Mucosa of descending colon (tissue), 3 donors: Measurements from ENCODE around the gene MICAL3. TPM values are rescaled to one million over a fixed set of nuclear protein-coding genes. Genes with fewer than 3 reads are reported as not detected.
"Not testable (repeated sequence)": the region's sequence is repeated elsewhere in the genome, so short reads cannot be mapped to it uniquely, and the experiment has no call there.

Experiments used
- ATAC-seq: fragments of 200-7000 bp; cut with Tn5 transposase; one replicate; pipeline ENCODE4 v1.9.1; 2020; ENCODE audit warnings: mild to moderate bottlenecking, moderate library complexity
- DNase-seq, 3 donors: peaks; one replicate each; pipeline ENCODE4 v3.0.0-alpha.2; 2020
- H3K36me3 ChIP-seq: fragments of 200-600 bp; one replicate; pipeline ENCODE4 v1.8.0; 2021; ENCODE audit warnings: low read depth, mild to moderate bottlenecking
- H3K4me1 ChIP-seq: fragments of 200-600 bp; one replicate; pipeline ENCODE4 v1.8.0; 2021; ENCODE audit warnings: low read depth, mild to moderate bottlenecking
- H3K4me3 ChIP-seq: fragments of 200-600 bp; one replicate; pipeline ENCODE4 v1.8.0; 2021; ENCODE audit warnings: mild to moderate bottlenecking
- H3K9me3 ChIP-seq: fragments of 200-600 bp; one replicate; pipeline ENCODE4 v1.8.0; 2021; ENCODE audit warnings: mild to moderate bottlenecking
- CTCF ChIP-seq: fragments of 200-600 bp; IDR thresholded peaks from one replicate; pipeline ENCODE4 v1.8.0; 2022; ENCODE audit warnings: antibody characterized with exemption, mild to moderate bottlenecking
- intact Hi-C, 2 donors: fragments of 100-400 bp; cut with DNase I in 1 of 2; cut with micrococcal nuclease in 1 of 2; formaldehyde crosslinking; loops; one replicate each; pipeline versions ENCODE4 v1.11.0 to v1.11.1; 2022; cut with DNase I, micrococcal nuclease
- total RNA-seq, 3 donors: library from RNA; stranded (reverse); fragmentation: NEBNext Ultra II Directional in 2 of 3; extraction: Animal tissue kit (Norgen Biotek cat#: 25700) in 2 of 3; gene quantifications; one replicate each; pipeline versions ENCODE4 v1.2.1 to v1.2.4, GENCODE V29; 2021 to 2023
- donor health status: DM: no; HTN: no; CAD: no; lungs with moderate emphysema.
- donor health status: DM: no; HTN: no; CAD: no.
- donor health status: DM: no; HTN: yes; CAD: no.

MICAL3 gene
- total RNA-seq, 3 donors from 2014 or later: 75.8 to 135 (median 129) TPM

GRCh38 chr22:18042685-18043084 lies 18.3 kb upstream of the MICAL3 start:
- intact Hi-C loops: no loop called here
- Histone ChIP-seq H3K36me3 (no peaks in the 10 kb centered on the region), H3K4me1 (peaks cover 7% of the 10 kb centered on the region), H3K9me3 (no peaks in the 10 kb centered on the region), H3K4me3 (no peak overlapping the region)
- no peak for TF ChIP-seq CTCF
- ATAC-seq (no peak), DNase-seq (no peak)

- H3K36me3 ChIP-seq, intact Hi-C loops, DNase-seq, H3K9me3 ChIP-seq, H3K4me1 ChIP-seq, H3K4me3 ChIP-seq, ATAC-seq: not testable (repeated sequence)
Measured at GRCh38 chr22:18040898-18041297, 16.5 kb upstream of the MICAL3 start.

DNA sequence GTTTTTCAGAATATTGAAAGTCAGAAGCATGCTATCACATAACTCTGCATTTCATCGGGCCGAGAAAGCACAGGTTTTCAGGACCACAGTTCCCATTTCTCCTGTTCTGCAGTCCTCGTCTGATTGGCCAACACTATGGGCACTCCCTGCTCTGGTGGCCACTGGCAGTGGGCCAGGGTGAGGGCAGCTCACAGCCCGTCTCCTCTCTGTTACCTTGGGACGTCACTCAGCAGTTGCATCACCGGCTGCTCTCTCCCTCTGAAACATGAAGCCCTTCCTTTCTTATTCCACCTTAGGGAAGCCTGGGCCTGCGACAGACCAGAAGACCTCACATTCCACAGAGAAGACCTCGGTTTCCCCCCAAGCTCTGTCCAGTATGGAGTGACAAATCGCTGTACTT lies 11.4 kb upstream of the MICAL3 start:
- Histone ChIP-seq H3K36me3 (no peaks in the 10 kb centered on the region), H3K9me3 (no peaks in the 10 kb centered on the region), H3K4me3 (no peak overlapping the region), H3K4me1 (peaks cover 4% of the 10 kb centered on the region)
- ATAC-seq (peak; percentile 78), DNase-seq (peak in 1 of 3 donors; percentile 44)
- no peak for TF ChIP-seq CTCF
- intact Hi-C loops: no loop called here

DNA sequence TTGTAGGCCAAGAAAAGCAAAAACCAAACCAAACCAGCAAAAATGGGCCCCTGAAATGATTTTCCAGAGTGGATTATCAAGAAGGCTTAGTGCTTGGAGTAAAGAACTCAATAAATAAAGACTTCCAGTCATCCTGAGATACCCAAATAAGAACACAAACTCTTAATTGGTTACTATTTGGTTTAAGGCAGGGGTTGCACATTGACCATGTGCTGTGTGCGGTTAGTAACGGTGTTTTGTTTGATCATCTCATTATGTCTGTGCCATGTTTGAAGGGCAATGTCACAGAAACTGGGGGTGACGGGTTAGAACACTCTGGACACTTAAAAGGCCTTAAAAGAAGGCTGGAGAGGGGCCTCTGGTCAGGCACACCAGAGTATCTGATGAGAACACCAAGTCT lies 9.7 kb upstream of the MICAL3 start:
- no peak for TF ChIP-seq CTCF
- no peak overlapping the region for H3K4me3 ChIP-seq
- intact Hi-C loops: no loop called here
- DNase-seq (no peak), ATAC-seq (no peak)
- H3K4me1 ChIP-seq: peaks cover 4% of the 10 kb centered on the region
- H3K36me3 ChIP-seq: no peaks in the 10 kb centered on the region
- H3K9me3 ChIP-seq: no peaks in the 10 kb centered on the region

GRCh38 chr22:18033204-18033998 lies 9.0 kb upstream of the MICAL3 start:
- Histone ChIP-seq H3K36me3 (no peaks in the 10 kb centered on the region), H3K4me1 (peaks cover 4% of the 10 kb centered on the region), H3K9me3 (no peaks in the 10 kb centered on the region), H3K4me3 (no peak overlapping the region)
- DNase-seq: no peak
- ATAC-seq: no peak
- intact Hi-C loops: no loop called here
- TF ChIP-seq CTCF: no peak

GRCh38 chr22:18032455-18033101 lies 8.2 kb upstream of the MICAL3 start:
- H3K4me1 ChIP-seq: peaks cover 4% of the 10 kb centered on the region
- intact Hi-C loops: no loop called here
- no peaks in the 10 kb centered on the region for H3K36me3 ChIP-seq
- H3K4me3 ChIP-seq: no peak overlapping the region
- no peak for DNase-seq
- TF ChIP-seq CTCF: no peak
- H3K9me3 ChIP-seq: no peaks in the 10 kb centered on the region
- ATAC-seq: peak; percentile 71
